Muscle layer of colon (tissue), 2 donors: ENCODE measurements around the gene TIE1.
A peak's percentile ranks its signal among the peaks of the same experiment; 100 is the strongest.

Source experiments
- H3K27ac ChIP-seq: one replicate; pipeline ENCODE4 v1.7.0; 2013; ENCODE audit warnings: low read depth, mild to moderate bottlenecking, low read length, moderate library complexity
- H3K27me3 ChIP-seq, 2 donors: one replicate each; pipeline ENCODE4 v1.7.0; 2013; ENCODE audit warnings: low read length in 2 of 2, mild to moderate bottlenecking in 2 of 2; ENCODE audit not compliant: insufficient read depth in 2 of 2, control insufficient read depth in 1 of 2
- H3K36me3 ChIP-seq: one replicate; pipeline ENCODE4 v1.7.0; 2013; ENCODE audit warnings: mild to moderate bottlenecking, low read length; ENCODE audit not compliant: insufficient read depth
- H3K4me1 ChIP-seq: one replicate; pipeline ENCODE4 v1.7.0; 2013; ENCODE audit warnings: mild to moderate bottlenecking, low read length; ENCODE audit not compliant: insufficient read depth
- H3K4me3 ChIP-seq, 2 donors: one replicate each; pipeline ENCODE4 v1.7.0; 2013; ENCODE audit warnings: low read length in 2 of 2, low read depth in 1 of 2, mild to moderate bottlenecking in 1 of 2, moderate library complexity in 1 of 2
- H3K9ac ChIP-seq: one replicate; pipeline ENCODE4 v1.7.0; 2013; ENCODE audit warnings: low read length
- H3K9me3 ChIP-seq: one replicate; pipeline ENCODE4 v1.7.0; 2013; ENCODE audit warnings: mild to moderate bottlenecking, low read length
- donor health status: abdominal sarcoma.
- donor health status: Adenocarcinoma of cecum.

TIE1 gene

GRCh38 chr1:43334453-43335205 is 33.8 kb downstream of the TIE1 start:
- Histone ChIP-seq H3K9me3 (no peaks in the 10 kb centered on the region), H3K4me1 (no peaks in the 10 kb centered on the region), H3K9ac (no peak overlapping the region), H3K27me3 (no peaks in the 10 kb centered on the region), H3K36me3 (no peaks in the 10 kb centered on the region), H3K27ac (no peak overlapping the region), H3K4me3 (no peak overlapping the region)

DNA sequence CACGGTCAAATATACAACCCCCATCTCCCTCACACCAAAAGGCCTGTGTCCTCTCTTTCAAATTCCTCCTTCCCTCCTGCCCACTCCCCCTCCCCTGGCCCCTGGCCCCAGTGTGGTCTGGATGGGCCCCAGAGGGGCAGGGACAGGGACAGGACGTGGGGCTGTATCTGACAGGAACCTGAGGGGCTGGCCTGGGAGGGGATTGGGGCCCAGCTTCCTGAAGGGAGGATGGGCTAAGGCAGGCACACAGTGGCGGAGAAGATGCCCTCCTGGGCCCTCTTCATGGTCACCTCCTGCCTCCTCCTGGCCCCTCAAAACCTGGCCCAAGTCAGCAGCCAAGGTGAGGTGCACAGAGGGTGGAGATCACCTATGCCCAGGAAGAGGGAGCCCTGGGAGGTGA is 36.8 kb downstream of the TIE1 start, which contains the start of gene MPL:
Gene MPL (plus strand): TSS at position 231 of the 400 bp plus-strand sequence. CDS start 31 bp downstream, at position 262.
- H3K4me3 ChIP-seq: no peak within 1 kb of the TSS
- no peaks in the 10 kb centered on the region for H3K9me3 ChIP-seq
- H3K4me1 ChIP-seq: no peaks in the 10 kb centered on the region
- no peaks in the 10 kb centered on the region for H3K27me3 ChIP-seq
- H3K9ac ChIP-seq: no peak within 1 kb of the TSS
- no peak within 1 kb of the TSS for H3K27ac ChIP-seq
- no peaks in the 10 kb centered on the region for H3K36me3 ChIP-seq

- Histone ChIP-seq H3K9ac (no peak overlapping the region), H3K4me3 (no peak overlapping the region), H3K27ac (no peak overlapping the region), H3K9me3 (no peaks in the 10 kb centered on the region), H3K4me1 (no peaks in the 10 kb centered on the region), H3K27me3 (no peaks in the 10 kb centered on the region), H3K36me3 (no peaks in the 10 kb centered on the region)
These were observed 37.2 kb downstream of the TIE1 start for GRCh38 chr1:43338001-43338400.

DNA sequence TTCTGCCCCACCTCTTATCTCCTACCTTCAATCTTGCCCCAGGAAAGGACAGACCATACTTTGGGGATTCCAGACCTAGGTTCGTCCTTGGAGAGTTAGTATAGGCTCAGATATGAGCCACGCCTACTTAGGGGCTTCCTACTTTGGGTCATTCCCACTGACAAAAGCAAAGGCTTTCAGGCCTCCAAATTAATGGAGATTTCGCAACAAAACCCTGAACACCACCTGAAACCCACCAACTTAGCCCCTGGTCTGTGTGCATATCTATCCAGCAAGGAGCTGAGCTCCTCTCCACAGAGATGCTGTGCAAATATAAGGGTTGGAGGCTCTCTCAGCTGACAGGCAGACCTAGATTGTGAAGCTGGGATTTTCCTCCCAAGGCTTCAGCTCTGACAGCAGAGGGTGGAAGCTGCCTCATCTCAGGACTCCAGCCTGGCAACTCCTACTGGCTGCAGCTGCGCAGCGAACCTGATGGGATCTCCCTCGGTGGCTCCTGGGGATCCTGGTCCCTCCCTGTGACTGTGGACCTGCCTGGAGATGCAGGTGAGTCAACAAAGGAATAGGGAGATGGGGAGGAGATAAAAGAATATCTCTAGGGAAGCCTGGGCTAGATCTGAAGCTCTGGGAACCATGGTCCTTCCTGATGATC is 38.9 kb downstream of the TIE1 start:
- Histone ChIP-seq H3K27ac (no peak overlapping the region), H3K4me3 (no peak overlapping the region), H3K9ac (no peak overlapping the region), H3K4me1 (no peaks in the 10 kb centered on the region), H3K36me3 (no peaks in the 10 kb centered on the region), H3K27me3 (no peaks in the 10 kb centered on the region), H3K9me3 (no peaks in the 10 kb centered on the region)

DNA sequence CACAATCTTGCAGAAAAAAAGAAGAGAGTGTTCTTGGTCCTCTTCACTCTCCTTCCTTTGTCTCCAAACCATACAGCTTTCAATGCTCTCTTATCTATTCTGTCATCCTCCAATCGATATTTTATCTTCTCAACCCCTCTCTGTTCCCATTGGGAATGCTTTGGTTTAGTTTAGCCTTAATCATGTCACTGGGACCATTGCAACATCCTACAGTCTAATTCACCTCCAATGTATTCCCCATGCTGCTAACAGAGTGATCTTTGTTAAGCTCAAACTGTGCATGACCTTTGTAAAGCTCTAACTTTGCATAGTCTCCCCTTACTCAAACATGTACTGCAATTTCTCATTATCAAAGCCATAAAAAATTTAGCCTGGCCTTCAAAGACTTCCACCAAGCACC is 39.8 kb downstream of the TIE1 start:
- no peak overlapping the region for H3K4me3 ChIP-seq
- no peaks in the 10 kb centered on the region for H3K4me1 ChIP-seq
- H3K27ac ChIP-seq: no peak overlapping the region
- no peaks in the 10 kb centered on the region for H3K9me3 ChIP-seq
- H3K9ac ChIP-seq: no peak overlapping the region
- no peaks in the 10 kb centered on the region for H3K36me3 ChIP-seq
- no peaks in the 10 kb centered on the region for H3K27me3 ChIP-seq

GRCh38 chr1:43344267-43344850 is 43.6 kb downstream of the TIE1 start:
- Histone ChIP-seq H3K9ac (no peak overlapping the region), H3K4me3 (no peak overlapping the region), H3K4me1 (peaks cover under 1% of the 10 kb centered on the region), H3K9me3 (no peaks in the 10 kb centered on the region), H3K36me3 (no peaks in the 10 kb centered on the region), H3K27me3 (no peaks in the 10 kb centered on the region), H3K27ac (no peak overlapping the region)

DNA sequence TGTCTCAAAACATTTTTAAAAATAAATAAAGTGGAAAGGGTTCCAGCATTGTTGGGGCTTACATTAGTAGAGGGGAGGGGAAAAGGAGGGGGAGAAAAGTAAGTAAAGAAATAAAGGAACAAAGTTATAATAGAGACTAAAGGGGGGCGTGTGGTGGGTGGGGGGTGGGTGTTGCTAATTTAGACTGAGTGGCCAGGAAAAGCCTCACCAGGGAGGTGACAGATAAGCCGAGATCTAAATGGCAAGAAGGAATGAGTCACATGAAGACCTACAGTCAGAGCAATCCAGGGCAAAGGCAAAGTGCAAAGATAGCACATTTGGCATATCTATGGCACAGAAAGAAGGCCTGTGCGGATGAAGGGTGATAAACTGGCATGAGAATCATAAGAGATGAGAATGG is 44.3 kb downstream of the TIE1 start:
- H3K27me3 ChIP-seq: no peaks in the 10 kb centered on the region
- H3K4me1 ChIP-seq: peaks cover 8% of the 10 kb centered on the region
- no peak overlapping the region for H3K9ac ChIP-seq
- no peak overlapping the region for H3K27ac ChIP-seq
- no peaks in the 10 kb centered on the region for H3K9me3 ChIP-seq
- H3K36me3 ChIP-seq: no peaks in the 10 kb centered on the region
- H3K4me3 ChIP-seq: no peak overlapping the region

GRCh38 chr1:43346636-43347035 is 45.9 kb downstream of the TIE1 start:
- H3K9ac ChIP-seq: no peak overlapping the region
- peaks cover 12% of the 10 kb centered on the region for H3K4me1 ChIP-seq
- H3K36me3 ChIP-seq: no peaks in the 10 kb centered on the region
- H3K27me3 ChIP-seq: no peaks in the 10 kb centered on the region
- H3K27ac ChIP-seq: no peak overlapping the region
- no peaks in the 10 kb centered on the region for H3K9me3 ChIP-seq
- H3K4me3 ChIP-seq: no peak overlapping the region

DNA sequence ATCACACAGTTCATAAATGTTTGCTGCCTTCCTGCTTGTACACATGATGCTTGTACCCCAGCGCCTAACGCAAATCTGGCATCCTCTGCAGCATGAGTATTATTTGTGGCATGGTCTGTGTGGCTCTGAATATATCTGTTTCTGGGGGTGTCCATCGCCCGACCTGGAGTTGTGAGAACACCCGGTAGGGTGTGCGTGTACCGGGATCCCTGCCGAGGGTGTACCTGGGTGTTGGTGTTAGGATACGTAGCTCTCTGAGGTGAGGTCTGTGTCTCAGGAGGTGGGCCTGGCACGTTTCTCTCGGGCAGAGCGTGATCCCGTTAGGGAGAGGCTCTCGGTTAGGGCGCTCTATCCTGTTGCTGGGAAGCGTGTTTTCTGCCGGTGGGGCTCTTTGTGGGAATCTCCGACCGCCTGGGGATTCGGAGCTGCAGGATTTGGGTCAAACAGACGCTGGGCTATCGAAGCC is 47.6 kb downstream of the TIE1 start:
- Histone ChIP-seq H3K36me3 (no peaks in the 10 kb centered on the region), H3K4me3 (peak overlapping the region; percentile 60), H3K27ac (peak overlapping the region; percentile 74), H3K27me3 (no peaks in the 10 kb centered on the region), H3K4me1 (peaks cover 12% of the 10 kb centered on the region), H3K9ac (no peak overlapping the region), H3K9me3 (no peaks in the 10 kb centered on the region)

GRCh38 chr1:43348809-43349593 is 48.2 kb downstream of the TIE1 start:
- Histone ChIP-seq H3K27me3 (no peaks in the 10 kb centered on the region), H3K9me3 (no peaks in the 10 kb centered on the region), H3K27ac (peak overlapping the region; percentile 74), H3K36me3 (no peaks in the 10 kb centered on the region), H3K4me1 (peaks cover 12% of the 10 kb centered on the region), H3K9ac (peak overlapping the region; percentile 45), H3K4me3 (peak overlapping the region; percentile 60)
